GM18861 (cell line): ENCODE results near the gene GRM1.
"Not testable (repeated sequence)": the region's sequence is repeated elsewhere in the genome, so short reads cannot be mapped to it uniquely, and the experiment has no call there.

Experiments
- ATAC-seq: cut with Tn5 transposase; IDR thresholded peaks from one replicate; pipeline ENCODE4 v1.9.1; 2021; ENCODE audit not compliant: unreplicated experiment

GRM1 gene

DNA sequence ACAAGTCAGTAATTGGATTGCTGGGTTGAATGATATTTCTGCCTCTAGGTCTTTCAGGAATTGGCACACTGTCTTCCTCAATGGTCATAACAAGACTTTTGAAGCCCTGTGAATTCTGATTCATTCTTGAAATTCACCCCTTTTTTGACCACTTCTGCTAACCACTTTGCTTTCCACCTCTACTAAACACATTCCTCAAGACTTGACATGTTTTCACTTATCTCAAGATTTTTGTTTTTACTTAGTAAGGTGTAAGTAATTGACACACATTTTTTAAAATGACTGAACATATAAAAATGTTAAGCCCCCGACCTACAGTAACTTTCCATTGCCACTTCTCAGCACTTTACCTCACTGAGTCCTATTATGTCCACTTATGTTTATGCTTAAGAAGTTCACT is 239.1 kb downstream of the GRM1 start:
- no peak for ATAC-seq

DNA sequence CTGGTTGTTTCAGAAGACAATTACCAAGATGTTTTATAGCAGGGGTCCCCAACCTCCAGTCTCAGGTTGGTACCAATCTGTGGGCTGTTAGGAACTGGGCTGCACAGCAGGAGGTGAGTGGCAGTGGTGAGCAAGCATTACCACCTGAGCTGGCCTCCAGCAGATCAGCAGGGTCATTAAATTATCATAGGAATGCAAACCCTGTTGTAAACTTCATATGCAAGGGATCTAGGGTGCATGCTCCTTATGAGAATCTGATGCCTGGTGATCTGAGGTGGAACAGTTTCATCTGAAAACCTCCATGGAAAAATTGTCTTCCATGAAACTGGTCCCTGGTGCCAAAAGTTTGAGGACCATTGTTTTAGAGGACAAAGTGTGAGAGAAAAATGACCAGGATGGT is 240.6 kb downstream of the GRM1 start:
- ATAC-seq: no peak

DNA sequence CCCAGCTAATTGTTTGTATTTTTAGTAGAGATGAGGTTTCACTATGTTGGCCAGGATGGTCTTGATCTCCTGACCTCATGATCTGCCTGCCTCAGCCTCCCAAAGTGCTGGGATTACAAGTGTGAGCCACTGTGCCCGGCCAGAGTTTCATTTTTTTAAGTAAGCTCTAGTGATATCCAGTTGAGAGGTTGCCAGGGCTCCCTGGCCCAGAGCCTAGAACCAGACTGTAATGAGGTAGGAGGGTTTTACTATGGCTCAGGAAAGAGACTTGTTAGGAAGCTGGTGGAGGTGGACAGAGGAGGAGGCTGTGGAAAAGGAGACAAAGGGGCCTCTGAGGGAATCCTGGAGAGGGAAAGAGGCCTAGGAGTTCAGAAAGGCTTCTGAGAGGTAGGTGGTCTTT is 242.3 kb downstream of the GRM1 start:
- not testable (repeated sequence) for ATAC-seq

DNA sequence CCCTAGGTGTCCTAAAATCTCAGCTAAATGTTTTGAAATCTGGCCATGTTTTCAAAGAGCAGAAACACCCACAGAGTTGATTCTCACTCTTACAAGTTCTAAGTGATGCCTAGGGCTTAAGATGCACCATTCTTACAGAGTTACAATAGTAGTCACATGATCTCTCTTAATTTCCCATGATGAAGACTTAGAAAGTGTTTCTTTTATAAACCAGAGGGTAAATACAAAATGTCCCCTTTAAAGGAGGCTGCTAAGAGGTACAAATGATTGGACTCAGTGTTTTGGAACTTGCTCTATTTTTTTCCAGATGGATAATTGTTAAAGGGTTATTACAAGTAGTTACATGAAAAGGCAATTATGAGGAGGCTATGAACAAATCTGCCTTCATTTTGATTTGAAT is 244.6 kb downstream of the GRM1 start:
- no peak for ATAC-seq

DNA sequence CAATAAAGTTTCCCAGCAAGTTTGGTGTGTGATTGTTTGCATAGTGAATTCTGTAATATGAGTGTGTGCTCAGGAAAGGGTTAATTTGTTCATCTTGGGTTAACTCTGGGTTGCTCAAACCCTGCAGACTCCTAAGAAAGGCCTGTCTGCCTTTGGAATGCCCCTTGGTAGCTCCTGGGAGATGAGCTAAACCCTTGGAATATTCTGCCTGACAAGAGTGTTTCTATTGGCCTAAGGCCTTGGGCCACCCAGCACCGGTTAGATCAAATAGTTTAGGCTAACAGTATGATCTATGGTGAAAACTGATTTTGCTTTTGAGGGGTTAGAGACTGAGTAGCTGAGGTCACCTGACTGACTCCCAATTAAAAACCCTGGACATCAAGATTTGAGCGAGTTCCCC is 248.3 kb downstream of the GRM1 start:
- ATAC-seq: no peak

DNA sequence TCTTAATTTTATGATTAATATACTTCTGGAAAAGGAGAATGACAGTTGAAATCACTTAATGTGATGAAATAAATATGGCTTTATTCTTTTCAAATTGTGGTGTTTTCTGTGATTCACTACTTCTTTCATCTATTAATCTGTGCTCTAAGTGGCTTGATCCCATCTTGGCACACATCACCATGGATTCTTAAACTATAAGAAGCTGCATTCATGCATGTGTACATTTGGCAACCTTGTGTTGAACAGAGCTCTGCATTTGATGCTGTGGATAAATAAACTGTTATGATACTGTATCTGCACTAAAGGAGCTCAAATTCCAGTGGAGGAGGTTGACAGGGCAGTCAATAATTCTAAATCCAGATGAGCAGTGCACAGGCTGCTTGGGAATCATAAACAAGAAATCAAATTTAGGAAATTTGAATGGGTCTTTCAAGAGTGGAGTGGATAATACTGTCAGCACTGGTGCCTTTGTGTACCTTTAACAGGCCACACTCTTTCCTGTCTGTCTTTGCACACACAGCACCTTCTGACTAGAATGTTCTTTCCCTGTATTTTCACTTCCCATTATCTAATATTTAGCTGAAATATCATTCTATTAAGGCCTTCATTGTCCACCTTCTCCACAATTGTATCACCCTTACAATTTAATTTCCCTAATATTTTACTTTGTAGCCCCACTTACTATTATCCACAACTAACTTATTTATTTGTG is 252.9 kb downstream of the GRM1 start:
- ATAC-seq: no peak

DNA sequence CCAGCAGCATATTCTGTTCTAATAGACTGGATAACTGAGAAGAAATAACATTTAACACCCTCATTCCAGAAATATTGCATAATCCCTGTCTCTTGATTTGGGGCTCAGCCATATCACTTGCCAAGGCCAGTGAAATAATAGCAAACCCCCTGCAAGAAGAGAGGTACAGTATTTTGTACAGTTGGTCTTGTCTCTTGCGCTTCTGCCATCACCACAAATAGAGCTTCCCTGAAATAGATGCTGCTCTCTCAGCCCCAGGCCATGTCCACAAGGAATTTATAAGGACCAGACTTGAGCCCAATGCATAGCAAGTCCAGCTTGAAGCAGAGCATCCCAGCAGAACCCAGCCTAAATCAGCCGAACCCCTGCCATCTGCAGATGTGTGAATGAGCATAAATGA is 254.0 kb downstream of the GRM1 start:
- ATAC-seq: no peak

DNA sequence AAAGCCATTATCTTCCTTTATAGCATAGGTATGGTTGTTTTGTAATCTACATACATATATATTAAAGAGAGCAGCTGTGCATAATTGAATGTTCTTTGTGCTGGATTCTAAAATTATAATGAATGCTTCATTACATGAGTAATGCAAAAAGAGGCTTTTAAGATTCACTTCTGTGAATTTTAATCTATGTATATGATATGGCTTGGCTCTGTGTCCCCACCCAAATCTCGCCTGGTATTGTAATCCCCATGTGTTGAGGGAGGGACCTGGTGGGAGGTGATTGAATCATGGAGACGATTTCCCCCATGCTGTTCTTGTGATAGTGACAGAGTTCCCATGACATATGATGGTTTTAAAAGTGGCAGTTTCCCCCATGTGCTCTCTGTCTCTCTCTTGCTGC is 255.4 kb downstream of the GRM1 start:
- ATAC-seq: no peak

DNA sequence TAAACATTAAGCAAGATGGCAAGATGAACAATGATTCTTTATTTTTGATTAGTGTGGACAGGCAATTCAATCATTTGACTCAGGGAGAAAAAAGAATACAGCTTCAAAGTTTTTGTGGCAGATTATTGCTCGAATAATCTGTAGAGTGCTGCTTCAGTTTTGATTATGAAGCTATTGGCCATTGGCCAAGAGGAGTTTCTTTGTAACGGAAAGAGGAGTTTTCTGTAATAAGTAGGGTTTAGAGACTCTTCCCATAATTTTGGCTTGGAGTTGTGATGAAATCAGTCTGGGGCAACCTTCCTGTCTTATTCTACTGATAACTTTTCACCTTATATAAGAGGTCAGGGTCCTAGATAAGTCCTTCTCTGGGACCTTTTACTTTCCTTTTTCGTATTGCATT is 258.1 kb downstream of the GRM1 start:
- ATAC-seq: no peak

DNA sequence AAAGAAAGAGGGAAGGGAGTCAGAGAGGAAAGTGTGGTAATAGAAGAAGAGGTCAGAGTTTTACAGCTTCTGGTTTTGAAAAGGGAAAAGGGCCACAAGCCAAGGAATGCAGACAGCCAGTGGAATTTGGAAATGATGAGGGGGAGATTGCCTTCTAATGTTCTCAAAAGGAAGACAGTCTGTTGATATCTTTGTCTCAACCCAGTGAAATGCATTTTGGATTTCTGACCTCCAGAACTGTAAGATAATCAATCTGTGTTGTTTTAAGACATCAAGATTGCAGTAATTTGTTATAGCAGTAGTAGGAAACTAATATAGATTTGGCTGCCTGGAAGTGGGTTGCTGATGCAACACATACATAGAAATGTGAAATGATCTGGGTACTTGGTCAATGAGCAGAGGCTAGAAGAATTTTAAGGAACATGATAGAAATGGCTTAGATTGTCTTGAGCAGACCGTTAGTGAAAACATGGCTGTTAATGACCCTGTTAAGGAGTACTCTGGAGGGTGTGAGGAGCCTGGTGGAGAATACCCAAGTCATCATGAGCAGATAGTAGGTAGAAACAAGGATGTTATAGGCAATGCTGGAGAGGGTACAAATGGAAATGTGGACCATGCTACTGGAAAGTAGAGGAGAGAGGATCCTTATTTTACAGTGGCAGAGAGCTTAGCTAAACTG is 259.0 kb downstream of the GRM1 start:
- no peak for ATAC-seq

DNA sequence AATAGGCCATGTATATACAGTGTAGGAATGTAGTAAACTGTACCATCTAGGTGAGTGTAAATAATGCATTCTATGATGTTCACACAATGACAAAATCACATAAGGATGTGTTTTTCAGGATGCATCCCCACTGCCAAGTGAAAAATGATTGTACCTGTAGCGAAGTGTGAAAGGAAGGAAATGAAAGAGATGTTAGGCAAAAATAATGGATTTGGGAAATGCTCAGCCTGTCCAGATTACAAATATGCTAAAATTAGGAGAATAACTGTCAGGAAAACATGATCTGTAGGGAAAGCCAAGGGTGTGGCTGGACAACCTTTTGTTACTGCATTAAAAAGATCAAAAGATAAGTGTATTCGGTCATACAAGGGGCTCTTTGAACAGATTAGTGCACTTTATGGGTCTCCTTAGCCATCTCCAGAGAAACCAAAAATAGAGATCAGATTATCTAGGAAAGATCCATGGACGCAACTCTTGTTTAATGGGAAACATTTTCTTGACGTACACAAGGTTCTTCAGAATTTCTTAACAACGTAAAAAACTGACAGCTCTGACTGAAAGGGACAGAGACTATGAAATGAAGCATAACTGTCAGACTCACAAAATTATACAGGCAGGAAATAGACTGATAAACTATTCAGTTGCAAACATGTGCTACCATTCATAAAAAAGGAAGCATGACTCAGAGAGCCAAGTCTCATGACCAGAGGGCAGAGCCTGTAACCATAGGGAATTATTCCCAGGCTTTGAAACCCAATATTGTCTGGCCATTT is 261.1 kb downstream of the GRM1 start:
- no peak for ATAC-seq

DNA sequence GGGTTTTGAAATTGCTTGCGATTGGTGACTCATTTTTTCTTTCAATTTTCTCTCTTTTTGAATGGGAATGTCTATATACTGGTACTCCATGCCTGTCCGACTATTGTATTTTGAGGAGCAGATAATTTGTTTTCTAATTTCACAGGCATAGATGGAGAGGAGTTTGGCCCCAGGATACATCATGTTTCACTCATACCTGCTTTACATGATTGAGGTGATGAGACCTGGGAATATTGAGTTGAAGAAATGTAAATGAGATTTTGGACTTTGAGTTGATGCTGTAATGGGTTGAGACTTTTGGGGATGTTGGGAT is 261.7 kb downstream of the GRM1 start:
- no peak for ATAC-seq

DNA sequence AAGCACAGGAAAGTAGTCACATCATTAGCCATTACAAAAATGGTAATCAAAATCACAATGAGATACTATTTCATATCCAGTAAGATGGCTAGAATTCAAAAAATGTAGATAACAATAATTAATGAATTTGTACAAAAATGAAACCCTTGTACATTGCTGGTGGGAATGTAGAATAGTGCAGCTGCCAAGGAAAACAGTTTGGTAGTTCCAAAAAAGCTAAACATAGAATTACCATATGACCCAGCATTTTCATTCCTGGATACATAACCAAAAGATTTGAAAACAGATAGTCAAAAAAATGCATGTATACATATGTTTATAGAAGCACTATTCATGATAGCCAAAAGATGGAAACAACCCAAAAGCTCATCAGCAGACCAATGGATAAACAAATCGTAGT is 263.6 kb downstream of the GRM1 start:
- ATAC-seq: no peak

DNA sequence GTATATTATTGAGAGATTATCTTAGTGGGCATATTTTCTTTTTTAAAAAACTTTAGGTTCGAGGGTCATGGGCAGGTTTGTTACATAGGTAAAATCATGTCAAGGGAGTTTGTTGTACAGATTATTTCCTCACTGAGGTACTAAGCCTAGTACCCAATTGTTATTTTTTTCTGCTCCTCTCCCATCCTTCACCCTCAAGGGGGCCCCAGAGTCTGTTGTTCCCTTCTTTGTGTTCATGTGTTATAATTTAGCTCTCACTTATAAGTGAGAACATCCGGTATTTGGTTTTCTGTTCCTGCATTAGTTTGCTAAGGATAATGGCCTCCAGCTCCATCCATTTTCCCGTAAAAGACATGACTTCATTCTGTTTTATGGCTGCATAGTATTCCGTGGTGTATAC is 266.8 kb downstream of the GRM1 start:
- no peak for ATAC-seq

DNA sequence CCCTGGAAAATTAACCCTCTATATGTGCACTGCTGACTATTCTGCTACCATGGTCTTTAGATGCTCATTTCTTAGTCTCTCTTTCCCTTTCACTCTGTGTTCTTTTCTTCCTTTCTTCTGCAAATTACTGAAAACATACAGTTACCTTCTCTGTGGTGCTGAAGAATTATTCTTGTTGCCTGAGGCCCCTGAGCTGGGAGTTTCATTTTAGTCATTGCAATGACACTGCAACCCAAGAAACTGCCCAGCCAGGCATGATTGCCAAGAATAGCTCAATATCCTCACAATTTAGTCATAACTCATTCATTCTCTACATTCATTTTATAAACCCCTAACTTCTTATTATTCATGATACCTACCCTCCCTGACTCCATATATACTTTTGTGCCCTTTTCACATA is 269.0 kb downstream of the GRM1 start:
- ATAC-seq: no peak

DNA sequence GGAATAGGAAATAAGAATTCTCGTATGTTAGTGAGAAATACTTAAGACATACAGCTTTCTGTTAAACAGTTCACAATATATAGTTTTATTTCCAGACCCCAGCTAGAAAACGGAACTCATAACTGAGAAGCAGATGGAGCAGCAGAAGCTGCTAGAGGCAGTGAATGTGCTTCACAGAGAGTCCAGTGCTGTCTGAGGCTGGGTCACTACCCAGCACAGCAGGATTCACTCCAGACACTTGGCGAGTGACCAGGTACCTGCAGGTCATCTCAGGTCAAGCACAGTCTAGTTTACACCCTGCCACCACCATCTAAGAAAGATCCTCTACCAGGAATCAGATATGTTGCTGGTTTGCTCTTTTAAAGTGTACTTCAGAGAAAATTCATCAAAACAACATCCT is 271.7 kb downstream of the GRM1 start:
- no peak for ATAC-seq

DNA sequence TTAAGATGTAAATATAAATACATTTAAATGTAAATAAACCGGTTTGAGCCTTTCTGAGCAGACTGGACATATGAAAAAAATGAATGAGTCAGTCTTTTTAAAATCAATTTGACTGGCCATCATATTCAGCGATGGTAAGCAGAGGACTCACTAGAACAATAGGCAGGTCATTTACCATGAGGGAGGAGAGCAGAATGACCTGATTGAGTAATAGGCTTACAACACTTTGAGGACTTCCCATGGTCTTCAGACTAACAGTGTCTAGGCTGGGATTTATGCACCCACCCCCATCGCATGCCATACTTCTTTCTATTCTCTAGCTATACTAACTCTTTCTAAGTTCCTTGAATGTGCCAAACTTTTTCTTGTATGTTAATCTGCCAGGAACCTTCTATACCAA is 272.9 kb downstream of the GRM1 start:
- no peak for ATAC-seq

DNA sequence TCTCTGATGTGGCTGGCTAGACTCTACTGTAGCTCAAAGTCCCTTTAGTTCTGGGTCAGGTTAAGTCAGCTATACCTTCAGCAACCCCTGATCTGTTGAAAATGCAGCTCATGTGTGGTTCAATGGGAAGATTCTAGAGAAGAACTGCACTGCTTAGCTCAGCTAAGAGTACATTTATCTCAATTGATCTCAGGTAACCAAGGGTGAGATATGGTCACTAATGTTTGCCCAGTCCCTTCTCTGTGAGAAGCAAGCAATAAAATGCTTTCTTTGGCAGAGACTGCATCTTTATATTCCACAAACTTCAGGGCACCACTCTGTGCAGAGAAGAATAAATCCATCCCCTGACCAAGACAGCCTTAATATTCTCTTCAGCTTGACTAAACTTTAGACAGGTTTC is 274.1 kb downstream of the GRM1 start:
- no peak for ATAC-seq

DNA sequence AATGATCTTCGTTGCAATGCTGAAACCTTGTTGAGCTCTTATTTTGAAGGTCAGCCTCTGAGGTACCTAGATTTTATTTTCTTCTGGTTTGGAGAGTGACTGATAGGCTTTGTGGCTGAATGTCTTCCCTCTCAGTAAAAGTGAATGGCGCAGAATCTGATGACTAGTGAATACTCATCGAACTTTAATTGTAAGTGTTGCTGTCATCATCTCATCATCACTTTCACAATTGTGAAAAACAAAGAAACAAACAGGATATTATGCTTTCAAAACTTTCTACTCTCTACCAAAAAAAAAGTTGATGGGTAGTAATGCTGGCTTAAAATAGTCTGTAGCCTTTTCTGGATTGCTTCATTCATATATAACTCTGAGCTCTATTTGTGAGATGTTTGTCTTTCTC is 275.3 kb downstream of the GRM1 start:
- ATAC-seq: no peak

DNA sequence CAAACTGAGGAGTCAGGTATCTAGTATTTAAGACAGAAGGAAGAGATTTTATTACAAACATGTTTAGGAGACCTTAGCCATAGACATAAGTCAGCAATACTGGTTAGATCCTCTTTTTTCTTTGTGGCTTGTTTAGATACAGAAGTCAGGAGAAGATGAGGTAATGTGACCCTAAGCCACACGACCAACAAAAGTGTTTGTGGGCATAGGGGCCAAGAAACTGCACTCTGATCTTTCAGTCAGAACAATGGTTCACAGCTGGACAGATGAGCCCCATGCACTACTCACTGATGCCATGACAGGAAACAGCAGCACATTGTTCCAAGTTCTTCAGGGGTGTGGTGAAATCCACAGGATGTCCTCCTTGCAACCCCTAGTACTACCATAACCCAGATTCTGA is 276.2 kb downstream of the GRM1 start:
- no peak for ATAC-seq

DNA sequence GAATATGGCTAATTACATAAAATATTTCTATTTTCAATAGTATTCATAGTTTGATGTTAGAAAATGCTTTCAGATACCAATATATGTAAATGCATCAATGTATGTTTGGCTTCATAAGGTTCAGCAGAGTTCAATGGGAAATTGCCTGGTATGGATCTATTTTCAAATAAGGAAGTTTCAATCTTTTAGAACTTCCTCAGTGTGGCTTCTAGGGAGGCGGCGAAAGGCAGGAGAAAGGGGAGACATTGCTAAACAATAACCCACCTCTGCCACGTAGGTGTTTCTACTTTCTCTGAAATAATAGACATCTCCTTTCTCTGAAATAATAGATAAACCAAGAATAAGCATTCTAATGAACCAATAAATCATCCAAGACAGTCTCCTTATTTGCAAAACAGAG is 277.1 kb downstream of the GRM1 start:
- no peak for ATAC-seq

DNA sequence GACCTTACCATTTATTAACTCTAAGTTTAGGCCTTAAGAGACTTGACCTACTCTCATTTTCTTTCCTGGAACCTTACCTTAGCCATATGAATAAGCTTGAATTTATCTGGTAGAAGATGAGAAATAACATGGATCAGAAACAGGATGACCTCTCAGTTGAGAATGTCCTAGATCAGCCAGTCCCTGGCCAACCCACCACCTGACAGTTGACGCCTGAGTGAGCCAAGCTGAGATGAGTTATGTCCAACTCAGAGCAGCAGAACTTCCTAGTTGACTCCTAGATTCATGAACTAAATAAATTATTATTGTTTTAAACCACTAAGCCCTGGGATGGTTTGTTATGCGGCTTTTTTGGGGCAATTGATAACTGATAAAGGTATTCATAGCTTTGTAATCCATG is 281.8 kb downstream of the GRM1 start:
- no peak for ATAC-seq
